ENCODE results near the gene DOCK9. TPM values are rescaled to one million over a fixed set of nuclear protein-coding genes. Genes with fewer than 3 reads are reported as not detected.

The DOCK9 gene
- total and polyA plus RNA-seq, 4 donors = 48.8 to 193 (median 133) TPM

DNA sequence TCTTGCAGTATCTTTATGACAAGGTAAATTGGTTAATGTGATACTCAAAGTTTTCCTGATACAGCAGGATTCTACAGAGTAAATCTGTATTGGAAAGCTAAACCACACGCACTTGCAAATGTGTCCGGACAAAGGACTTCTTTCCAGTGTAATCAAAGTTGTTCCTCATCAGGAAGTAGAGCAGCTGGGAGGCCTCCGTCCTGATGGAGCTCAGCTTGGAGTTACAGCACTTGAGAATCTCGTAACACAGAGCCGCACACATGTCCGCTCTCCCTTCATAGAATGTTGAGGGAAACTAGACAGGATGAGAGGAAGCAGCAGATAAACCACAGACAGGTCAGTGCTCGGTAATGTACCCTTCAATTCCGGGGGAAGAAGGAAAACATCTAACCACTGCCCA is 146.6 kb downstream of the DOCK9 start:
- peaks cover under 1 to 8% (median 3%) of the 10 kb centered on the region in 5 donors for H3K4me1 ChIP-seq (ENCODE audit: control insufficient read depth in 5 of 5, insufficient read depth in 5 of 5, low read length in 5 of 5)
- DNase-seq = peak in 1 of 3 donors; percentile 37
- H3K9ac ChIP-seq (ENCODE audit: insufficient read depth in 1 of 2, low read length in 2 of 2) = no peak overlapping the region
- no peak overlapping the region for H3K27ac ChIP-seq (ENCODE audit: low read depth in 1 of 2, low read length in 1 of 2)
- 69 to 78% methylated on average over 8 of the region's 8 CpGs for WGBS, 2 donors
- no peak for TF ChIP-seq CTCF (IDR thresholded peaks at IDR 0.05; ENCODE audit: control extremely low read depth, extremely low read depth)
- H3K9me3 ChIP-seq (ENCODE audit: control insufficient read depth in 4 of 4, insufficient read depth in 3 of 4, low read length in 3 of 4) = peaks cover 0 to 2% (median 0%) of the 10 kb centered on the region in 4 donors
- H3K4me3 ChIP-seq = no peak overlapping the region
- H3K27me3 ChIP-seq (ENCODE audit: control insufficient read depth in 3 of 3, insufficient read depth in 3 of 3, low read length in 2 of 3) = no peaks in the 10 kb centered on the region
- ATAC-seq (ENCODE audit: insufficient read depth, low FRiP score) = no peak
- peaks cover 0 to 29% (median 5%) of the 10 kb centered on the region in 4 donors for H3K36me3 ChIP-seq (ENCODE audit: control insufficient read depth in 4 of 4, insufficient read depth in 4 of 4, low read length in 4 of 4)

DNA sequence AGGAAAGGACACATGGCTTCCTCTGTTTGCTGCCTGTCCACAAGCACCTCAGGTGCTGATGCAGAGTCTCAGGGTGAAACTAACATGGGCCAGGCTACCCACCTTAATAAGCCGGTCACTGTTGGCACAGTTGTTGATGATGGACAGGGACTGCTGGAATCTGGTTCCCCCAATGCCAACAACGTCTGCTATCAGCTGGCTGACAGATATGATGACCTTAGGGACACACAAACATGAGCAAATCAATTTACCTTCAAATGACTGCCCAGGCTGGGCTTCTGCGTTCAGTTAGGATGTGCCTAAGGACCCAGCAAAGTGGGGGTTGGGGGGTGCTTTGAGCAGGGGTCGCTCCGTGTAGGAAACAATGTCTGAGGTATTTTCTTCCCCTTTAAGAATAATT is 148.3 kb downstream of the DOCK9 start:
- 96% methylated on average over 5 of the region's 5 CpGs for WGBS, 2 donors
- H3K27ac ChIP-seq (ENCODE audit: low read depth in 1 of 2, low read length in 1 of 2) = no peak overlapping the region
- ATAC-seq (ENCODE audit: insufficient read depth, low FRiP score) = no peak

GRCh38 chr13:98828614-98829013 is 149.2 kb downstream of the DOCK9 start:
- Histone ChIP-seq H3K27me3 (ENCODE audit: control insufficient read depth in 3 of 3, insufficient read depth in 3 of 3, low read length in 2 of 3) (no peaks in the 10 kb centered on the region), H3K9me3 (ENCODE audit: control insufficient read depth in 4 of 4, insufficient read depth in 3 of 4, low read length in 3 of 4) (peaks cover 0 to 2% (median 0%) of the 10 kb centered on the region in 4 donors), H3K4me1 (ENCODE audit: control insufficient read depth in 5 of 5, insufficient read depth in 5 of 5, low read length in 5 of 5) (peaks cover 6 to 21% (median 8%) of the 10 kb centered on the region in 5 donors), H3K4me3 (no peak overlapping the region), H3K27ac (ENCODE audit: low read depth in 1 of 2, low read length in 1 of 2) (no peak overlapping the region), H3K9ac (ENCODE audit: insufficient read depth in 1 of 2, low read length in 2 of 2) (no peak overlapping the region), H3K36me3 (ENCODE audit: control insufficient read depth in 4 of 4, insufficient read depth in 4 of 4, low read length in 4 of 4) (peaks cover 0 to 38% (median 5%) of the 10 kb centered on the region in 4 donors)
- WGBS, 2 donors = 92 to 97% methylated on average over 2 of the region's 2 CpGs
- ATAC-seq (ENCODE audit: insufficient read depth, low FRiP score) = no peak
- no peak for TF ChIP-seq CTCF (IDR thresholded peaks at IDR 0.05; ENCODE audit: control extremely low read depth, extremely low read depth)
- DNase-seq = no peak

More for the DNA sequence above, 148.3 kb downstream of the DOCK9 start:
- Histone ChIP-seq H3K4me1 (ENCODE audit: control insufficient read depth in 5 of 5, insufficient read depth in 5 of 5, low read length in 5 of 5) (peaks cover 3 to 15% (median 6%) of the 10 kb centered on the region in 5 donors), H3K9me3 (ENCODE audit: control insufficient read depth in 4 of 4, insufficient read depth in 3 of 4, low read length in 3 of 4) (peaks cover 0 to 2% (median 0%) of the 10 kb centered on the region in 4 donors), H3K9ac (ENCODE audit: insufficient read depth in 1 of 2, low read length in 2 of 2) (no peak overlapping the region), H3K36me3 (ENCODE audit: control insufficient read depth in 4 of 4, insufficient read depth in 4 of 4, low read length in 4 of 4) (peaks cover 0 to 32% (median 5%) of the 10 kb centered on the region in 4 donors), H3K4me3 (no peak overlapping the region), H3K27me3 (ENCODE audit: control insufficient read depth in 3 of 3, insufficient read depth in 3 of 3, low read length in 2 of 3) (no peaks in the 10 kb centered on the region)
- DNase-seq = no peak
- TF ChIP-seq CTCF (IDR thresholded peaks at IDR 0.05; ENCODE audit: control extremely low read depth, extremely low read depth) = no peak

DNA sequence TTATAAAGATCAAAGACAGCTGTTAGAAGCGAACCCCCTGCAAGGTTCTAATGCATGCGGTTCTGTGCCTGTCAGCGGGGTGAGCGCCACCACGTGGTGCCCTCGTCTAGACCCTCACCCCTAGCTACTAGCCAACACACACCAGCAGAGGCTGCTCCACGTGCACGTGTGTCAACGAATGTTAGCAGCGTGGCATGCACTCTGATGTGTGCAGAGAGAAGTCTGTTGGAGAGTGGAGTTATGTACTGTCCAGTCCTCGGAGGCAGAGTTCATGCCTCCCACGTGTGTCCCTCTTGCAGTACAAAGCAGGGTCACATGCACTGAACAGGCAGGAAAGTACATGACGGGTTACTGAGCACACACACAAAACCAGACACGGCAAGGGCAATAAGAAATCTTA is 150.4 kb downstream of the DOCK9 start:
- Histone ChIP-seq H3K27me3 (ENCODE audit: control insufficient read depth in 3 of 3, insufficient read depth in 3 of 3, low read length in 2 of 3) (no peaks in the 10 kb centered on the region), H3K4me1 (ENCODE audit: control insufficient read depth in 5 of 5, insufficient read depth in 5 of 5, low read length in 5 of 5) (peaks cover 6 to 27% (median 13%) of the 10 kb centered on the region in 5 donors), H3K9ac (ENCODE audit: insufficient read depth in 1 of 2, low read length in 2 of 2) (no peak overlapping the region), H3K27ac (ENCODE audit: low read depth in 1 of 2, low read length in 1 of 2) (no peak overlapping the region), H3K36me3 (ENCODE audit: control insufficient read depth in 4 of 4, insufficient read depth in 4 of 4, low read length in 4 of 4) (peaks cover 0 to 44% (median 7%) of the 10 kb centered on the region in 4 donors), H3K4me3 (no peak overlapping the region), H3K9me3 (ENCODE audit: control insufficient read depth in 4 of 4, insufficient read depth in 3 of 4, low read length in 3 of 4) (peaks cover 0 to 2% (median 0%) of the 10 kb centered on the region in 4 donors)
- DNase-seq (no peak), ATAC-seq (ENCODE audit: insufficient read depth, low FRiP score) (no peak)
- no peak for TF ChIP-seq CTCF (IDR thresholded peaks at IDR 0.05; ENCODE audit: control extremely low read depth, extremely low read depth)
- 76 to 83% methylated on average over 14 of the region's 14 CpGs for WGBS, 2 donors

Data from lung (tissue), 12 donors.